Measurements from ENCODE around the gene TSTD2.
"Not testable (repeated sequence)": the region's sequence is repeated elsewhere in the genome, so short reads cannot be mapped to it uniquely, and the experiment has no call there.

GRCh38 chr9:97574101-97574571, 59.0 kb downstream of the TSTD2 start:
- TF ChIP-seq CTCF, POLR2A, POLR2AphosphoS5 (IDR thresholded peaks at IDR 0.05): not testable (repeated sequence)
